Gastroesophageal sphincter (tissue), 3 donors: ENCODE data around the gene SND1.

ENCODE experiments used
- CTCF ChIP-seq, 4 experiments: fragments of 200-600 bp in 2 of 4; fragments of 450-650 bp in 2 of 4; sonication (generic) in 1 of 4; IDR thresholded peaks; one replicate each; pipeline ENCODE4 v1.5.1; 2017 to 2019; ENCODE audit warnings: antibody characterized with exemption in 4 of 4, mild to moderate bottlenecking in 2 of 4, moderate library complexity in 2 of 4
- EP300 ChIP-seq: sonication (generic); formaldehyde crosslinking; IDR thresholded peaks from one replicate; pipeline ENCODE4 v1.6.1; 2017; ENCODE audit warnings: antibody characterized with exemption, mild to moderate bottlenecking
- POLR2A ChIP-seq, 2 donors: fragments of 450-650 bp; IDR thresholded peaks; one replicate each; pipeline ENCODE4 v1.6.1; 2017; ENCODE audit warnings: antibody characterized with exemption in 2 of 2, mild to moderate bottlenecking in 2 of 2, moderate library complexity in 1 of 2

- TF ChIP-seq POLR2A (IDR thresholded peaks at IDR 0.05) (no peak), CTCF (IDR thresholded peaks at IDR 0.05) (no peak), EP300 (no peak)
Measured at GRCh38 chr7:127741764-127742375, 89.9 kb downstream of the SND1 start.
